Measurements from ENCODE around the gene DDR1. TPM values are rescaled to one million over a fixed set of nuclear protein-coding genes. Genes with fewer than 3 reads are reported as not detected.

Gene DDR1
- total RNA-seq, 4 donors from 2014 or later = 131 to 261 (median 140) TPM

DNA sequence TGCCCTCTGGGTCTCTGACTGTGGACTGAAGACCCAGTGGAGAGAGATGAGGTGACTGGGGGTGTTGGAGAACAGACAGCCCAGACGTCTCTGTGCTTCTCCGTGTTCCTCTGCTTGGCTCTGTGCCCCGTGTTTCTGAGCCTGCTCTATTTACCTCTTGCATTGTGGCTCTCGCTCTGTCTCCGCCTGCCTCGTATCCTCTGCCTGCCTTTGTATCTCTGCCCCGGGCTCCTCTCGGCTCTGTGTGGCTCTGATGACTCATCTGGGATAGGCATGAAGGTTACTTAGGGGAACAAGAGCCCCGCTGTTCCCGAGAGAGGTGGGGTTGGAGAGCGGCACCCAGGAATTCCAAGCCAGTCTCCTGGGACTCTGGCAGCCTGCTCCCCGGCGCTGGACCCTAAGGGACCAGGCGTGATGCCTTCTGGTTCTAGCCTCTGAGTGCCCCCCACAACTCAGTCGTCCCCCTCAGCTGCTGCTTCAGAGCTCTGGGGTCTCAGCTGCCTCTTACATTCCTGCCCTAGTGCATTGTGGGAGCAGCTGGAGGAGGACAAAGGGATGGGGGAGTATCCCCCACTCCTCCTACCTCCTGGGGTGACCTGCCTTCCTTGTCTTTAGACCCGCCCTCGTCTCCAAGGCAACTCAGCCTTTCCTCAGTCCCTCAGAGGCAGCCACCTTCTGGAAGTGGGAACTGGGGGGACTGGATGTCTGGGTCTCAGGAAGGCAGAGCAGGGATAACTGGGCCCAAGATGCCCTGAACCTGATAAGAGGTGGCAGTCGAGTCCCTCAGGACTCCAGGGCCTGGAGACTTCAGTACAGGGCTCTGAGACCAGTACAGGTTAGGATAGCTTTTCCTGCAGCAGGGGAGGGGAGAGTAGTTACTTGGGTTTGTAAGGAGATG, 1.9 kb downstream of the DDR1 start:
- Histone ChIP-seq H3K4me1 (peaks cover 31 to 97% (median 56%) of the 10 kb centered on the region in 3 donors), H3K27ac (peak overlapping the region; percentile 93 to 99 (median 98)), H3K9me3 (no peaks in the 10 kb centered on the region), H3K27me3 (no peaks in the 10 kb centered on the region), H3K4me3 (peak overlapping the region; percentile 55 to 97 (median 90)), H3K36me3 (peaks cover 7 to 28% (median 8%) of the 10 kb centered on the region in 3 donors)
- 20 to 28% methylated on average over 8 to 10 of the region's 18 CpGs for WGBS, 2 donors
- intact Hi-C loops (cut with DNase I) = loop anchor here (10.0 kb wide), 1 partner anchor 201 kb away; the partner anchor contains the start of gene PPP1R18
- TF ChIP-seq, protein P1, sequence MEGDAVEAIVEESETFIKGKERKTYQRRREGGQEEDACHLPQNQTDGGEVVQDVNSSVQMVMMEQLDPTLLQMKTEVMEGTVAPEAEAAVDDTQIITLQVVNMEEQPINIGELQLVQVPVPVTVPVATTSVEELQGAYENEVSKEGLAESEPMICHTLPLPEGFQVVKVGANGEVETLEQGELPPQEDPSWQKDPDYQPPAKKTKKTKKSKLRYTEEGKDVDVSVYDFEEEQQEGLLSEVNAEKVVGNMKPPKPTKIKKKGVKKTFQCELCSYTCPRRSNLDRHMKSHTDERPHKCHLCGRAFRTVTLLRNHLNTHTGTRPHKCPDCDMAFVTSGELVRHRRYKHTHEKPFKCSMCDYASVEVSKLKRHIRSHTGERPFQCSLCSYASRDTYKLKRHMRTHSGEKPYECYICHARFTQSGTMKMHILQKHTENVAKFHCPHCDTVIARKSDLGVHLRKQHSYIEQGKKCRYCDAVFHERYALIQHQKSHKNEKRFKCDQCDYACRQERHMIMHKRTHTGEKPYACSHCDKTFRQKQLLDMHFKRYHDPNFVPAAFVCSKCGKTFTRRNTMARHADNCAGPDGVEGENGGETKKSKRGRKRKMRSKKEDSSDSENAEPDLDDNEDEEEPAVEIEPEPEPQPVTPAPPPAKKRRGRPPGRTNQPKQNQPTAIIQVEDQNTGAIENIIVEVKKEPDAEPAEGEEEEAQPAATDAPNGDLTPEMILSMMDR (IDR thresholded peaks at IDR 0.05) = no peak
- peak in 3 of 4 donors; percentile 28 to 58 (median 55) for TF ChIP-seq POLR2A (IDR thresholded peaks at IDR 0.05)
- no peak for DNase-seq

DNA sequence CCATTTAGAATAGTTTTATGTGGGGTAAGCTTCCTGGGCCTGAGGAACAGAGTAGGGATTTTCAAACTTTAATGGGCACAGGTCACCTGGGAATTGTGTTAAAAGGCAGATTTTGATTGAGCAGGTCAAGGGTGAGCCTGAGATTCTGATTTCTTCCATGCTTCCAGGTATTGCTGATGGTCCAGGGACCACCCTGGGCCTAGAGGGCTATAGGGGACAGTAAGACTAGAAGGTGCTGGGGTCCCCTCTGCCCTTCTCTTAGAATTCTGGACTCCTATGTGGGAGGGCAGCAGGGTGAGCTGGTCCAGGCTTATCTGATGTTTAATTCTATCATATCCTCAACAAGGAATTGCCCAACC, 2.6 kb downstream of the DDR1 start:
- peak overlapping the region; percentile 93 to 99 (median 98) for H3K27ac ChIP-seq
- H3K36me3 ChIP-seq = peaks cover 8 to 34% (median 11%) of the 10 kb centered on the region in 3 donors
- peak overlapping the region in 3 of 4 donors; percentile 55 to 90 (median 89) for H3K4me3 ChIP-seq
- no peak for TF ChIP-seq POLR2A (IDR thresholded peaks at IDR 0.05)
- TF ChIP-seq, protein P1 (IDR thresholded peaks at IDR 0.05) = no peak
- DNase-seq = no peak
- no peaks in the 10 kb centered on the region for H3K9me3 ChIP-seq
- intact Hi-C loops (cut with DNase I) = loop anchor here (10.0 kb wide), 1 partner anchor 202 kb away; the partner anchor contains the start of gene PPP1R18
- H3K27me3 ChIP-seq = no peaks in the 10 kb centered on the region
- H3K4me1 ChIP-seq = peaks cover 30 to 91% (median 53%) of the 10 kb centered on the region in 3 donors

DNA sequence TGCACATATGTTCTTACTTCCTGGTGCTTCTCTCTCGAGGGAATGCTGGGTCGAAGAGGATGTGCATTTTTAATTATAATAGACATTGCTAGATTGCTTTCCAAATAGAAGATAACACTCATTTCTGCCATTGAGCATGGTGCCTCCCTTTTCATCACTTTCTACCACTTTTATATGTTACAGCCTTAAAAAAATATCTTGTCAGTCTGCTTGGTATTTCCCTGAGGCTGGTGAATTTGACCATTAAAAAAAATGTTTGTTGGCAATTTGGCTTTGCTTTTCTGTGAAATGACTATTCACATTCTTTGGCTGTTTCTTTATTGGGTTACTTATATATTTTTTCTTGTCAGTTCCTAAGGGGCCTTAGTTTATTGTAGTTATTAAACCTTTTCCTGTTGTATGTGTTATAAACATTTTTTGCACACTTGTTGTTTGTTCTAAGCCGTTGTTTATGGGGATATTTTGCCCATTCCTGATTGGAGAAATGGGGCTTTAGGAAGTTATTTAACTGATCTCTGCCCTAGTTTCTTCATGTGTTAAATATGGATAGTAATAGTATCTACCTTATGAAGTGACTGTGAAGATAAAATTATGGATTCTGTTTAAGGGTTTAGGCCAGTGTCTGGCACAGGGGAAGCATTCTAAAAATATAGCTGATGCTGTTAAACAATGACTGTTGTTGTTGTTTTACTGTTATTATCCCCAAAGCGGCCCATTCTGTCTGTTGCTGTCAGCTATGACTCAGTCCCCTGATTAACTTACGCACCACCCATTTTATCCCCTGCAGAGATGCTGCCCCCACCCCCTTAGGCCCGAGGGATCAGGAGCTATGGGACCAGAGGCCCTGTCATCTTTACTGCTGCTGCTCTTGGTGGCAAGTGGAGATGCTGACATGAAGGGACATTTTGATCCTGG, 3.8 kb downstream of the DDR1 start:
- no peaks in the 10 kb centered on the region for H3K27me3 ChIP-seq
- H3K4me1 ChIP-seq = peaks cover 19 to 78% (median 43%) of the 10 kb centered on the region in 3 donors
- peaks cover 19 to 47% (median 20%) of the 10 kb centered on the region in 3 donors for H3K36me3 ChIP-seq
- intact Hi-C loops (cut with DNase I) = loop anchor here (10.0 kb wide), 1 partner anchor 203 kb away; the partner anchor contains the start of gene PPP1R18
- H3K4me3 ChIP-seq = no peak overlapping the region
- no peaks in the 10 kb centered on the region for H3K9me3 ChIP-seq
- H3K27ac ChIP-seq = peak overlapping the region in 3 of 4 donors; percentile 23 to 57 (median 46)
- 32 to 52% methylated on average over 5 to 6 of the region's 6 CpGs for WGBS, 2 donors
- DNase-seq = no peak
- TF ChIP-seq, protein P1 (IDR thresholded peaks at IDR 0.05) = no peak
- TF ChIP-seq POLR2A (IDR thresholded peaks at IDR 0.05) = no peak

DNA sequence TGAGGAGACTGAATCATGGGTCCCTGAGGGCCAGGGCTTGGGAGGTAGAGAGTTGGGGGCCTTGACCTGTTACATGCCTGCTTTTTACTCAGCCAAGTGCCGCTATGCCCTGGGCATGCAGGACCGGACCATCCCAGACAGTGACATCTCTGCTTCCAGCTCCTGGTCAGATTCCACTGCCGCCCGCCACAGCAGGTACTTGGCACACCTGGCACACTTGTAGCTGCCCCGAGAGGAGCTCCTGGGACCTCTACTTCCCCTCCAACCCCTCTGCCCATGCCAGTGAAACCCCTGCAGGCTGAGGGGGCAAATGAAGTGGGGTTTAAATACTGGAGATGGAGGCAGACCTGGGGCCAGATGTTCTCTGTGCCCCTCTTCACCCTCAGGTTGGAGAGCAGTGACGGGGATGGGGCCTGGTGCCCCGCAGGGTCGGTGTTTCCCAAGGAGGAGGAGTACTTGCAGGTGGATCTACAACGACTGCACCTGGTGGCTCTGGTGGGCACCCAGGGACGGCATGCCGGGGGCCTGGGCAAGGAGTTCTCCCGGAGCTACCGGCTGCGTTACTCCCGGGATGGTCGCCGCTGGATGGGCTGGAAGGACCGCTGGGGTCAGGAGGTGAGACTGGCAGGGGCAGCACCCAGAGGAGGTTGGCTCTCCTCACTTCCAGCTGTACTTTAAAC, 4.6 kb downstream of the DDR1 start:
- Histone ChIP-seq H3K27me3 (no peaks in the 10 kb centered on the region), H3K4me1 (peaks cover 19 to 70% (median 39%) of the 10 kb centered on the region in 3 donors), H3K36me3 (peaks cover 25 to 55% (median 27%) of the 10 kb centered on the region in 3 donors), H3K27ac (peak overlapping the region in 3 of 4 donors; percentile 23 to 57 (median 48)), H3K9me3 (no peaks in the 10 kb centered on the region), H3K4me3 (no peak overlapping the region)
- WGBS, 2 donors = 79 to 100% methylated on average over 1 to 10 of the region's 18 CpGs
- TF ChIP-seq POLR2A (IDR thresholded peaks at IDR 0.05) = no peak
- TF ChIP-seq, protein P1 (IDR thresholded peaks at IDR 0.05) = no peak
- intact Hi-C loops (cut with DNase I) = loop anchor here (10.0 kb wide), 1 partner anchor 204 kb away; the partner anchor contains the start of gene PPP1R18
- no peak for DNase-seq
